ACC112 (cell line): ENCODE results near the gene CCNJ.

Experiments
- H2AFZ ChIP-seq: fragments of 200-600 bp; sonication (generic); one replicate; pipeline ENCODE4 v1.6.0; 2017; ENCODE audit warnings: antibody characterized with exemption, low read length; ENCODE audit not compliant: unreplicated experiment
- H3K27ac ChIP-seq: fragments of 200-600 bp; sonication (generic); 2 replicates; pipeline ENCODE4 v1.5.1; 2014; ENCODE audit warnings: low read depth, mild to moderate bottlenecking, antibody characterized with exemption, low read length, moderate library complexity
- H3K27me3 ChIP-seq: fragments of 200-600 bp; sonication (generic); 2 replicates; pipeline ENCODE4 v1.6.1; 2014; ENCODE audit warnings: mild to moderate bottlenecking, antibody characterized with exemption, low read length, moderate library complexity, mixed read lengths; ENCODE audit not compliant: insufficient read depth
- H3K36me3 ChIP-seq: fragments of 200-600 bp; sonication (generic); 2 replicates; pipeline ENCODE4 v1.6.1; 2016; ENCODE audit warnings: mild to moderate bottlenecking, antibody characterized with exemption, low read length, moderate library complexity, mixed read lengths; ENCODE audit not compliant: insufficient read depth
- H3K4me1 ChIP-seq: fragments of 200-600 bp; sonication (generic); one replicate; pipeline ENCODE4 v1.6.1; 2016; ENCODE audit warnings: low read length, mixed read lengths; ENCODE audit not compliant: insufficient read depth, unreplicated experiment, control insufficient read depth
- H3K4me3 ChIP-seq: fragments of 200-600 bp; sonication (generic); 2 replicates; pipeline ENCODE4 v1.5.1; 2014; ENCODE audit warnings: mild to moderate bottlenecking, low read depth, low read length
- H3K79me2 ChIP-seq: fragments of 200-600 bp; sonication (generic); one replicate; pipeline ENCODE4 v1.6.0; 2016; ENCODE audit warnings: low read length; ENCODE audit not compliant: control insufficient read depth, unreplicated experiment, insufficient read depth

Gene CCNJ

GRCh38 chr10:96090463-96090800 lies 47.0 kb downstream of the CCNJ start:
- Histone ChIP-seq H3K4me3 (peak overlapping the region; percentile 86), H3K79me2 (no peaks in the 10 kb centered on the region), H3K36me3 (no peaks in the 10 kb centered on the region), H3K27ac (peak overlapping the region; percentile 87), H3K4me1 (no peaks in the 10 kb centered on the region), H2AFZ (peak overlapping the region; percentile 97), H3K27me3 (peaks cover 34% of the 10 kb centered on the region)

GRCh38 chr10:96092999-96093767 lies 49.8 kb downstream of the CCNJ start:
- no peak overlapping the region for H3K4me3 ChIP-seq
- no peak overlapping the region for H3K27ac ChIP-seq
- H3K36me3 ChIP-seq: no peaks in the 10 kb centered on the region
- H3K4me1 ChIP-seq: no peaks in the 10 kb centered on the region
- no peaks in the 10 kb centered on the region for H3K79me2 ChIP-seq
- no peak overlapping the region for H2AFZ ChIP-seq
- H3K27me3 ChIP-seq: peaks cover 56% of the 10 kb centered on the region

DNA sequence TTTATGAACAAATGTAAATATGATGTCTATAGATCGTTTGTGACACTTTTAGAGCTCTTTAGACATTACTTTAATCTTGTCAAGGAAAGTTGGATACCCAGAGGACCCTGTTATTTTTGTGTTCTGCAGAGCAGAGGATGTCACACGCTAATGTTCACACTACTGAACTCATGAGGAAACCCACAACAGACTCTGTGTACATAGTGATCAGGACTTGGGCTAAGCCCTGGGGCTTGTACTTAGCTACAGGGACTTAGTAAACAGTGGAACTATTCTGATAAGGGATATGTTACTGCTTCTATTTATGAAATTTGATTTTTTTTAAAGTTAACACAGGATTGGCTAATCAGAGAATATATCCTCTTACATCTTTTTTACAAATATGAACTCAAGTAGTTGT lies 50.6 kb downstream of the CCNJ start:
- Histone ChIP-seq H3K36me3 (no peaks in the 10 kb centered on the region), H3K4me3 (no peak overlapping the region), H3K4me1 (no peaks in the 10 kb centered on the region), H3K79me2 (no peaks in the 10 kb centered on the region), H2AFZ (no peak overlapping the region), H3K27me3 (peaks cover 59% of the 10 kb centered on the region), H3K27ac (no peak overlapping the region)

GRCh38 chr10:96096958-96097357 lies 53.6 kb downstream of the CCNJ start:
- Histone ChIP-seq H3K27me3 (peaks cover 85% of the 10 kb centered on the region), H3K27ac (no peak overlapping the region), H3K79me2 (no peaks in the 10 kb centered on the region), H3K36me3 (no peaks in the 10 kb centered on the region), H3K4me3 (no peak overlapping the region), H2AFZ (no peak overlapping the region), H3K4me1 (no peaks in the 10 kb centered on the region)

- Histone ChIP-seq H3K27ac (no peak overlapping the region), H3K4me3 (no peak overlapping the region), H3K27me3 (peaks cover 79% of the 10 kb centered on the region), H3K79me2 (no peaks in the 10 kb centered on the region), H3K4me1 (no peaks in the 10 kb centered on the region), H3K36me3 (no peaks in the 10 kb centered on the region), H2AFZ (no peak overlapping the region)
These were observed 54.5 kb downstream of the CCNJ start for GRCh38 chr10:96097865-96098264.

DNA sequence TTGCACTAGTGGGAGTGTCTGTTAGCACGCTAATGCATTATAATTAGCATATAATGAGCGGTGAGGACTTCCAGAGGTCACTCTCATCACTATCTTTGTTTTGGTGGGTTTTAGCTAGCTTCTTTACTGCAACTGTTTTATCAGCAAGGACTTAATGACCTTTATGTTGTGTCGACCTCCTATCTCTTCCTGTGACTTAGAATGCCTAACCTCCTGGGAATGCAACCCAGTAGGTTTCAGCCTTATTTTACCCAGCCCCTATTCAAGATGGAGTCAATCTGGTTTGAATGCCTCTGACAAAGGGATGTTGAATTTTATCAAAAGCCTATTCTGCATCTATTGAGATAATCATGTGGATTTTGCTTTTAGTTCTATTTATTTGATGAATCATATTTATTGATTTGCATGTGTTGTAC lies 64.2 kb downstream of the CCNJ start:
- no peaks in the 10 kb centered on the region for H3K36me3 ChIP-seq
- no peak overlapping the region for H3K27ac ChIP-seq
- H3K27me3 ChIP-seq: peaks cover 73% of the 10 kb centered on the region
- H3K4me3 ChIP-seq: no peak overlapping the region
- H3K4me1 ChIP-seq: no peaks in the 10 kb centered on the region
- H3K79me2 ChIP-seq: no peaks in the 10 kb centered on the region
- no peak overlapping the region for H2AFZ ChIP-seq
